Esophagus muscularis mucosa (tissue), 4 donors: ENCODE measurements around the gene CCDC124.

Source experiments
- CTCF ChIP-seq, 3 experiments: fragments of 200-600 bp in 2 of 3; fragments of 450-650 bp in 1 of 3; sonication (generic) in 2 of 3; IDR thresholded peaks; one replicate each; pipeline ENCODE4 v1.5.1; 2017 to 2019; ENCODE audit warnings: antibody characterized with exemption in 3 of 3, mild to moderate bottlenecking in 2 of 3, moderate library complexity in 1 of 3
- EP300 ChIP-seq: sonication (generic); formaldehyde crosslinking; IDR thresholded peaks from one replicate; pipeline ENCODE4 v1.6.1; 2017; ENCODE audit warnings: antibody characterized with exemption
- POLR2AphosphoS5 ChIP-seq, 2 donors: sonication (generic); formaldehyde crosslinking; IDR thresholded peaks; one replicate each; pipeline ENCODE4 v1.6.1; 2017; ENCODE audit warnings: antibody characterized with exemption in 2 of 2

- TF ChIP-seq CTCF (IDR thresholded peaks at IDR 0.05) (no peak), POLR2AphosphoS5 (IDR thresholded peaks at IDR 0.05) (no peak), EP300 (no peak)
These were observed 9.9 kb downstream of the CCDC124 start for GRCh38 chr19:17942582-17943273.
